SU-DHL-6 (cell line): ENCODE measurements around the gene UGT1A6.

Experiments
- EZH2phosphoT487 ChIP-seq: fragments of 200-600 bp; sonication (generic), shearing (Covaris generic); conservative IDR thresholded peaks from 2 replicates; pipeline ENCODE4 v1.6.1; 2018; ENCODE audit warnings: mild to moderate bottlenecking, antibody characterized with exemption, low read length, moderate library complexity, mixed read lengths
- TF ChIP-seq, protein P1 (sequence below): fragments of 200-600 bp; sonication (generic); IDR thresholded peaks from one replicate; pipeline ENCODE4 v1.5.1; 2017; ENCODE audit warnings: antibody characterized with exemption, mild to moderate bottlenecking, low read length, moderate library complexity; ENCODE audit not compliant: insufficient read depth, poor library complexity, severe bottlenecking

DNA sequence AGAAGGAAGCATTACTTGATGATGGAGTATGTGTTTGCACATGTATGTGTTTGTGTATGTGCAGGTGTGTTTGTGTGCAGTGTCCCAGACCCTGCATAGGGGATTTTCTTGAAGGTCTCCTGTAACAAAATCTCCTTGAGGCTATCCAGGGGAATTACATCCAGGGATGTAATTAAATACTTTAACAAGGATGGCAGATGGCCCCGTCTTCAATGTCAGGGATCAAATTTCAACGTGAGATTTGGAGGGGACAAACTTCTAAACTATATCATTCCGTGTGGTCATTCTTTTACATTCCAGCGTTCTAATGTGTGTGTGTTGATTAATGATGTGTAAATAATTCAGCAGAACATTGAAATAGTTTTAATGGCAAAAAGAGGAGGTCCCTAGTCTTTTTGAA lies 17.7 kb upstream of the UGT1A6 start:
- TF ChIP-seq, protein P1, sequence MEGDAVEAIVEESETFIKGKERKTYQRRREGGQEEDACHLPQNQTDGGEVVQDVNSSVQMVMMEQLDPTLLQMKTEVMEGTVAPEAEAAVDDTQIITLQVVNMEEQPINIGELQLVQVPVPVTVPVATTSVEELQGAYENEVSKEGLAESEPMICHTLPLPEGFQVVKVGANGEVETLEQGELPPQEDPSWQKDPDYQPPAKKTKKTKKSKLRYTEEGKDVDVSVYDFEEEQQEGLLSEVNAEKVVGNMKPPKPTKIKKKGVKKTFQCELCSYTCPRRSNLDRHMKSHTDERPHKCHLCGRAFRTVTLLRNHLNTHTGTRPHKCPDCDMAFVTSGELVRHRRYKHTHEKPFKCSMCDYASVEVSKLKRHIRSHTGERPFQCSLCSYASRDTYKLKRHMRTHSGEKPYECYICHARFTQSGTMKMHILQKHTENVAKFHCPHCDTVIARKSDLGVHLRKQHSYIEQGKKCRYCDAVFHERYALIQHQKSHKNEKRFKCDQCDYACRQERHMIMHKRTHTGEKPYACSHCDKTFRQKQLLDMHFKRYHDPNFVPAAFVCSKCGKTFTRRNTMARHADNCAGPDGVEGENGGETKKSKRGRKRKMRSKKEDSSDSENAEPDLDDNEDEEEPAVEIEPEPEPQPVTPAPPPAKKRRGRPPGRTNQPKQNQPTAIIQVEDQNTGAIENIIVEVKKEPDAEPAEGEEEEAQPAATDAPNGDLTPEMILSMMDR = no peak
- no peak for TF ChIP-seq EZH2phosphoT487
